ENCODE results near the gene UTS2R. TPM values are rescaled to one million over a fixed set of nuclear protein-coding genes. Genes with fewer than 3 reads are reported as not detected.

Gene UTS2R
- total RNA-seq, 1 experiment from 2014 or later = 0.46 TPM

DNA sequence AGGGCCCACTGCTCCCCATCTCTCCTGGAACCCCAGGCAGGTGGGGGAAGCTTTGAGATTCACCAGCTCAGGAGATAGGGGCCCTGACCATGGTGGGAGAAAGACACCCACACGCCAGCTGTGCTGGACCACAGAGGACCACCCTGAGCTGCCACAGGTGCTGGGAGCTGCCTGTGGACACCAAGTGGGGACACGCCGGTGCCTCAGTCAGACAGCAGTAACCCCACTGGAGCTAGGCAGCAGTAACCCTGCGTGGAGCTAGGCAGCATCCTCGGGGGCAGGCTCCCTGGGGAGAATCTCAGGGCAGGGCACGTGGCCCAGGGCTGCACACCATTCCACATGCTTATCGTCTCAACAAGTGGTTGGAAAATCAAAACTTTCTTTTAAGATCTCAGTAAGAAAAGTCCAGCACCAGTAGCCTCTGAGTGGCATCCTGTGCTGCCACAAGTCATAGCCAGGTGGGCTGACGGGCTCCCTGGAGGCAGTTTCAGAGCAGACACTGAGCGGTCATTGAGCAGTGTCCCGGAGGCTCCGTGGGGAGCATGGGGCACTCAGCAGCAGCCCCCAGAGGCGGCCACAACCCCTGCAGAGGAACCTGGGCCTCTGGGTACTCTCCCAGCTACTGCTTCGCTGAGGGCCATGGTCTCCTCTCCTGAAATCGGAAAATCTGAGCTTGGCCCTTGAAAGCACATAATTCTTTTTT, 38.6 kb downstream of the UTS2R start:
- ChIA-PET POLR2A (no interaction called here), CTCF (interaction anchor here (0.6 to 1.5 kb wide), 5 partner anchors 15 to 54 kb away, joined by 3 to 5 read pairs (median 3); no protein-coding TSS in a partner anchor)
- peaks cover 7% of the 10 kb centered on the region for H3K4me1 Mint-ChIP-seq

More for the DNA sequence above, 38.6 kb downstream of the UTS2R start:
- no peak for DNase-seq (ENCODE audit: low spot score)
- no peaks in the 10 kb centered on the region for H3K27me3 Mint-ChIP-seq (ENCODE audit: low read depth)
- ATAC-seq = no peak
- H3K27ac Mint-ChIP-seq = no peak overlapping the region
- H3K4me3 Mint-ChIP-seq = no peak overlapping the region
- H3K36me3 Mint-ChIP-seq = peaks cover 2% of the 10 kb centered on the region; the same call in 1 of the 2 replicates
- no peak for TF ChIP-seq NR3C1 (CRISPR knock-in tag; conservative IDR thresholded peaks at IDR 0.05; ENCODE audit: low read depth)
- TF ChIP-seq AFF4 (CRISPR knock-in tag; IDR thresholded peaks at IDR 0.05; ENCODE audit: borderline replicate concordance) = no peak
- no peak for TF ChIP-seq JUN (CRISPR knock-in tag; IDR thresholded peaks at IDR 0.05)
- no peak for TF ChIP-seq ESRRA (CRISPR knock-in tag; IDR thresholded peaks at IDR 0.05; ENCODE audit: borderline replicate concordance)
- no peak for TF ChIP-seq ATF1 (CRISPR knock-in tag; IDR thresholded peaks at IDR 0.05)
- TF ChIP-seq ZNF423 (CRISPR knock-in tag; IDR thresholded peaks at IDR 0.05) = no peak
- TF ChIP-seq, protein P1, sequence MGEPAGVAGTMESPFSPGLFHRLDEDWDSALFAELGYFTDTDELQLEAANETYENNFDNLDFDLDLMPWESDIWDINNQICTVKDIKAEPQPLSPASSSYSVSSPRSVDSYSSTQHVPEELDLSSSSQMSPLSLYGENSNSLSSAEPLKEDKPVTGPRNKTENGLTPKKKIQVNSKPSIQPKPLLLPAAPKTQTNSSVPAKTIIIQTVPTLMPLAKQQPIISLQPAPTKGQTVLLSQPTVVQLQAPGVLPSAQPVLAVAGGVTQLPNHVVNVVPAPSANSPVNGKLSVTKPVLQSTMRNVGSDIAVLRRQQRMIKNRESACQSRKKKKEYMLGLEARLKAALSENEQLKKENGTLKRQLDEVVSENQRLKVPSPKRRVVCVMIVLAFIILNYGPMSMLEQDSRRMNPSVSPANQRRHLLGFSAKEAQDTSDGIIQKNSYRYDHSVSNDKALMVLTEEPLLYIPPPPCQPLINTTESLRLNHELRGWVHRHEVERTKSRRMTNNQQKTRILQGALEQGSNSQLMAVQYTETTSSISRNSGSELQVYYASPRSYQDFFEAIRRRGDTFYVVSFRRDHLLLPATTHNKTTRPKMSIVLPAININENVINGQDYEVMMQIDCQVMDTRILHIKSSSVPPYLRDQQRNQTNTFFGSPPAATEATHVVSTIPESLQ (CRISPR knock-in tag; IDR thresholded peaks at IDR 0.05) = no peak
- TF ChIP-seq, protein P2, sequence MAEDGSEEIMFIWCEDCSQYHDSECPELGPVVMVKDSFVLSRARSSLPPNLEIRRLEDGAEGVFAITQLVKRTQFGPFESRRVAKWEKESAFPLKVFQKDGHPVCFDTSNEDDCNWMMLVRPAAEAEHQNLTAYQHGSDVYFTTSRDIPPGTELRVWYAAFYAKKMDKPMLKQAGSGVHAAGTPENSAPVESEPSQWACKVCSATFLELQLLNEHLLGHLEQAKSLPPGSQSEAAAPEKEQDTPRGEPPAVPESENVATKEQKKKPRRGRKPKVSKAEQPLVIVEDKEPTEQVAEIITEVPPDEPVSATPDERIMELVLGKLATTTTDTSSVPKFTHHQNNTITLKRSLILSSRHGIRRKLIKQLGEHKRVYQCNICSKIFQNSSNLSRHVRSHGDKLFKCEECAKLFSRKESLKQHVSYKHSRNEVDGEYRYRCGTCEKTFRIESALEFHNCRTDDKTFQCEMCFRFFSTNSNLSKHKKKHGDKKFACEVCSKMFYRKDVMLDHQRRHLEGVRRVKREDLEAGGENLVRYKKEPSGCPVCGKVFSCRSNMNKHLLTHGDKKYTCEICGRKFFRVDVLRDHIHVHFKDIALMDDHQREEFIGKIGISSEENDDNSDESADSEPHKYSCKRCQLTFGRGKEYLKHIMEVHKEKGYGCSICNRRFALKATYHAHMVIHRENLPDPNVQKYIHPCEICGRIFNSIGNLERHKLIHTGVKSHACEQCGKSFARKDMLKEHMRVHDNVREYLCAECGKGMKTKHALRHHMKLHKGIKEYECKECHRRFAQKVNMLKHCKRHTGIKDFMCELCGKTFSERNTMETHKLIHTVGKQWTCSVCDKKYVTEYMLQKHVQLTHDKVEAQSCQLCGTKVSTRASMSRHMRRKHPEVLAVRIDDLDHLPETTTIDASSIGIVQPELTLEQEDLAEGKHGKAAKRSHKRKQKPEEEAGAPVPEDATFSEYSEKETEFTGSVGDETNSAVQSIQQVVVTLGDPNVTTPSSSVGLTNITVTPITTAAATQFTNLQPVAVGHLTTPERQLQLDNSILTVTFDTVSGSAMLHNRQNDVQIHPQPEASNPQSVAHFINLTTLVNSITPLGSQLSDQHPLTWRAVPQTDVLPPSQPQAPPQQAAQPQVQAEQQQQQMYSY (CRISPR knock-in tag; IDR thresholded peaks at IDR 0.05) = no peak
- no peak for TF ChIP-seq NFYB (CRISPR knock-in tag; conservative IDR thresholded peaks at IDR 0.05; ENCODE audit: low read depth)
- no peak for TF ChIP-seq MAX (CRISPR knock-in tag; IDR thresholded peaks at IDR 0.05)
- no peak for TF ChIP-seq TCF7 (CRISPR knock-in tag; IDR thresholded peaks at IDR 0.05; ENCODE audit: low read depth)
- H3K9me3 Mint-ChIP-seq = no peaks in the 10 kb centered on the region

Data from WTC11 (cell line).